Neural cell (in vitro differentiated cells): ENCODE data around the gene PCIF1. TPM values are rescaled to one million over a fixed set of nuclear protein-coding genes. Genes with fewer than 3 reads are reported as not detected.
A peak's percentile ranks its signal among the peaks of the same experiment; 100 is the strongest.

Experiments
- H2AFZ ChIP-seq: fragments of 200-600, 300-800 bp; sonication (generic), shearing (Covaris generic); 2 replicates; pipeline ENCODE4 v1.6.0; 2014; ENCODE audit warnings: low read depth, mild to moderate bottlenecking, antibody characterized with exemption, low read length, moderate library complexity
- H3F3A ChIP-seq: fragments of 200-600 bp; shearing (Covaris generic); 2 replicates; pipeline ENCODE4 v1.6.1; 2016; ENCODE audit warnings: mild to moderate bottlenecking, moderate library complexity, mixed read lengths, antibody characterized with exemption, low read length; ENCODE audit not compliant: insufficient read depth, poor library complexity, severe bottlenecking
- H3K27ac ChIP-seq: fragments of 200-600, 300-800 bp; sonication (generic), shearing (Covaris generic); 2 replicates; pipeline ENCODE4 v1.5.1; 2014; ENCODE audit warnings: mild to moderate bottlenecking, low read length, moderate library complexity
- H3K27me3 ChIP-seq: fragments of 300-800, 200-600 bp; sonication (generic), shearing (Covaris generic); 2 replicates; pipeline ENCODE4 v1.6.0; 2014; ENCODE audit warnings: mild to moderate bottlenecking, low read depth, low read length, moderate library complexity; ENCODE audit not compliant: insufficient read depth
- H3K36me3 ChIP-seq: fragments of 300-800, 200-600 bp; sonication (generic), shearing (Covaris generic); 2 replicates; pipeline ENCODE4 v1.5.1; 2014; ENCODE audit warnings: mild to moderate bottlenecking, antibody characterized with exemption, low read length, moderate library complexity; ENCODE audit not compliant: insufficient read depth
- H3K4me2 ChIP-seq: fragments of 300-800, 200-600 bp; sonication (generic), shearing (Covaris generic); 2 replicates; pipeline ENCODE4 v1.6.0; 2014; ENCODE audit warnings: mild to moderate bottlenecking, low read length
- H3K4me3 ChIP-seq: fragments of 300-800, 200-600 bp; sonication (generic), shearing (Covaris generic); 2 replicates; pipeline ENCODE4 v1.5.1; 2014; ENCODE audit warnings: mild to moderate bottlenecking, low read length, moderate library complexity
- H3K79me2 ChIP-seq: fragments of 200-600 bp; shearing (Covaris generic); replicated peaks from 2 replicates; pipeline ENCODE4 v1.6.0; 2014; ENCODE audit warnings: mild to moderate bottlenecking, low read length, moderate library complexity; ENCODE audit not compliant: insufficient read depth
- H3K9ac ChIP-seq: fragments of 300-800, 200-600 bp; sonication (generic), shearing (Covaris generic); 2 replicates; pipeline ENCODE4 v1.6.1; 2016; ENCODE audit warnings: mild to moderate bottlenecking, low read length, mixed read lengths
- H3K9me2 ChIP-seq: fragments of 200-600 bp; shearing (Covaris generic); 2 replicates; pipeline ENCODE4 v1.6.1; 2016; ENCODE audit warnings: mild to moderate bottlenecking, low read length, mixed read lengths; ENCODE audit not compliant: insufficient read depth
- H3K9me3 ChIP-seq: fragments of 200-600, 300-800 bp; sonication (generic), shearing (Covaris generic); 2 replicates; pipeline ENCODE4 v1.6.1; 2016; ENCODE audit warnings: mild to moderate bottlenecking, mixed run types, low read length, moderate library complexity, mixed read lengths
- H4K20me1 ChIP-seq: fragments of 200-600 bp; shearing (Covaris generic); 2 replicates; pipeline ENCODE4 v1.6.1; 2016; ENCODE audit warnings: mild to moderate bottlenecking, mixed run types; ENCODE audit not compliant: insufficient read depth
- EP300 ChIP-seq: fragments of 450-650 bp; conservative IDR thresholded peaks from 2 replicates; pipeline ENCODE4 v1.6.1; 2014; ENCODE audit warnings: antibody characterized with exemption, mild to moderate bottlenecking, moderate library complexity; ENCODE audit not compliant: poor library complexity, severe bottlenecking
- EZH2 ChIP-seq: fragments of 200-600, 300-800 bp; shearing (Covaris generic), sonication (generic); IDR thresholded peaks from 2 replicates; pipeline ENCODE4 v1.6.1; 2014; ENCODE audit warnings: antibody characterized with exemption, low read length, borderline replicate concordance, mild to moderate bottlenecking; ENCODE audit not compliant: insufficient read depth, poor library complexity, severe bottlenecking
- MXI1 ChIP-seq: fragments of 450-650 bp; conservative IDR thresholded peaks from 2 replicates; pipeline ENCODE4 v1.6.1; 2014; ENCODE audit warnings: antibody characterized with exemption, mild to moderate bottlenecking; ENCODE audit not compliant: poor library complexity, severe bottlenecking
- POLR2AphosphoS5 ChIP-seq: IDR thresholded peaks from 2 replicates; pipeline ENCODE4 v1.6.1; 2012
- RAD21 ChIP-seq: fragments of 450-650 bp; conservative IDR thresholded peaks from 2 replicates; pipeline ENCODE4 v1.6.1; 2014; ENCODE audit warnings: antibody characterized with exemption, mild to moderate bottlenecking, moderate library complexity
- SMC3 ChIP-seq: fragments of 450-650 bp; conservative IDR thresholded peaks from 2 replicates; pipeline ENCODE4 v1.6.1; 2014; ENCODE audit warnings: antibody characterized with exemption, mild to moderate bottlenecking, moderate library complexity; ENCODE audit not compliant: poor library complexity
- TAF1 ChIP-seq: IDR thresholded peaks from 2 replicates; pipeline ENCODE4 v1.6.1; 2012; ENCODE audit warnings: low read depth
- polyA plus RNA-seq: library from polyadenylated mRNA; depleted of rRNA; stranded (reverse); fragments of >200 nt; gene quantifications from 2 replicates; pipeline ENCODE4 v1.2.3, GENCODE V29; 2014
- TF ChIP-seq, protein P1 (sequence below): fragments of 450-650 bp; IDR thresholded peaks from 2 replicates; pipeline ENCODE4 v1.5.1; 2014; ENCODE audit warnings: antibody characterized with exemption, mild to moderate bottlenecking, moderate library complexity; ENCODE audit not compliant: poor library complexity, severe bottlenecking
- TF ChIP-seq, protein P2 (sequence below): IDR thresholded peaks from 2 replicates; pipeline ENCODE4 v1.6.1; 2012; ENCODE audit warnings: borderline replicate concordance

The PCIF1 gene
- polyA plus RNA-seq, 1 donor from 2014 or later: 28.3 TPM

DNA sequence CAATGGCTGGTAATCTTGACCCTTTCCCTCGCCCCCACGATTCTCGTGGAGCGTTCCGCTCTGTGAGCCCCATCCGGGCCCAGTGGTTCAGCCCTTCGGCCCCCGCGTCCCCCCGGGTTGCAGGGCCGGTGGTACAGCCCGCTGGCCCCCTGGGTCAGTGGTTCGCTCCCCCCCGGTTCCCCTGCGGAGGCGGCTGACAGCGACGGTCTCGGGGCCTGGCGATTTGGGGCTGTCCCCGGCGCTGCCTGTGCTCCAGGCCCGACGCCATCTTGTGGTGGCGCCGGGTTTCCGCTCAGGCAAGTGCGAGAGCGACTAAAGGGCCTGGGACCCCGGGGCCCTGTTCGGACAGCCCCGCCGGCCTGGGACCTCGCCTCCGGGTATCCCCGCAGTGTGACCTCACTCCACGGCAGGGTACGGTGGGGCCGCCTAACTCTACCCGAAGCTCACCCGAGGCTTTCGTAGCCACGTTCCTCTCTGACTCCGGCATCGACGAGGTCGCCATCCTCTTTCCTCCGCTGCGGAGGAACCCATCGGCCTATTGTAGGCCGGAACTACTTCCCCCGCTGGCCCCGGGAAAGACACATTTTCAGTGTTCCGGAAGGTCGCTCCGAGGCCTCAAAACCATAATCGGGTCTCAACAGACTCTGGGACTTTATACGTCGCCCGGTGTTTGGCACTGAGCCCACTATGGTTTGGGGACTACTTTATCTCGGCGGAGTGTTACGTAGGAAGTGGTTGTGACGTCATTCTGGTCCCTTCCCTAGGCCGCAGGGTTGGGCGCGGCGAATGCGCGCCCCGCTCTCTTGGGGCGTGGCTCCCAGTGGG is 37.4 kb downstream of the PCIF1 start, which contains the start of gene ZNF335:
TSS of gene ZNF335 (minus strand) at position 529 of the 825 bp plus-strand sequence. CDS start 793 bp downstream, outside the sequence.
- no peaks in the 10 kb centered on the region for H3K9me2 ChIP-seq
- peak within 1 kb of the TSS; percentile 97 for H2AFZ ChIP-seq
- H3F3A ChIP-seq: no peaks in the 10 kb centered on the region
- H3K4me3 ChIP-seq: peak within 1 kb of the TSS; percentile 97
- TF ChIP-seq MXI1 (peak; percentile 57), RAD21 (peak; percentile 54), EP300 (peak; percentile 76), SMC3 (peak; percentile 70), EZH2 (peak; percentile 53), POLR2AphosphoS5 (peak; percentile 96), TAF1 (peak; percentile 98)
- TF ChIP-seq, protein P1, sequence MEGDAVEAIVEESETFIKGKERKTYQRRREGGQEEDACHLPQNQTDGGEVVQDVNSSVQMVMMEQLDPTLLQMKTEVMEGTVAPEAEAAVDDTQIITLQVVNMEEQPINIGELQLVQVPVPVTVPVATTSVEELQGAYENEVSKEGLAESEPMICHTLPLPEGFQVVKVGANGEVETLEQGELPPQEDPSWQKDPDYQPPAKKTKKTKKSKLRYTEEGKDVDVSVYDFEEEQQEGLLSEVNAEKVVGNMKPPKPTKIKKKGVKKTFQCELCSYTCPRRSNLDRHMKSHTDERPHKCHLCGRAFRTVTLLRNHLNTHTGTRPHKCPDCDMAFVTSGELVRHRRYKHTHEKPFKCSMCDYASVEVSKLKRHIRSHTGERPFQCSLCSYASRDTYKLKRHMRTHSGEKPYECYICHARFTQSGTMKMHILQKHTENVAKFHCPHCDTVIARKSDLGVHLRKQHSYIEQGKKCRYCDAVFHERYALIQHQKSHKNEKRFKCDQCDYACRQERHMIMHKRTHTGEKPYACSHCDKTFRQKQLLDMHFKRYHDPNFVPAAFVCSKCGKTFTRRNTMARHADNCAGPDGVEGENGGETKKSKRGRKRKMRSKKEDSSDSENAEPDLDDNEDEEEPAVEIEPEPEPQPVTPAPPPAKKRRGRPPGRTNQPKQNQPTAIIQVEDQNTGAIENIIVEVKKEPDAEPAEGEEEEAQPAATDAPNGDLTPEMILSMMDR: peak; percentile 61
- TF ChIP-seq, protein P2, sequence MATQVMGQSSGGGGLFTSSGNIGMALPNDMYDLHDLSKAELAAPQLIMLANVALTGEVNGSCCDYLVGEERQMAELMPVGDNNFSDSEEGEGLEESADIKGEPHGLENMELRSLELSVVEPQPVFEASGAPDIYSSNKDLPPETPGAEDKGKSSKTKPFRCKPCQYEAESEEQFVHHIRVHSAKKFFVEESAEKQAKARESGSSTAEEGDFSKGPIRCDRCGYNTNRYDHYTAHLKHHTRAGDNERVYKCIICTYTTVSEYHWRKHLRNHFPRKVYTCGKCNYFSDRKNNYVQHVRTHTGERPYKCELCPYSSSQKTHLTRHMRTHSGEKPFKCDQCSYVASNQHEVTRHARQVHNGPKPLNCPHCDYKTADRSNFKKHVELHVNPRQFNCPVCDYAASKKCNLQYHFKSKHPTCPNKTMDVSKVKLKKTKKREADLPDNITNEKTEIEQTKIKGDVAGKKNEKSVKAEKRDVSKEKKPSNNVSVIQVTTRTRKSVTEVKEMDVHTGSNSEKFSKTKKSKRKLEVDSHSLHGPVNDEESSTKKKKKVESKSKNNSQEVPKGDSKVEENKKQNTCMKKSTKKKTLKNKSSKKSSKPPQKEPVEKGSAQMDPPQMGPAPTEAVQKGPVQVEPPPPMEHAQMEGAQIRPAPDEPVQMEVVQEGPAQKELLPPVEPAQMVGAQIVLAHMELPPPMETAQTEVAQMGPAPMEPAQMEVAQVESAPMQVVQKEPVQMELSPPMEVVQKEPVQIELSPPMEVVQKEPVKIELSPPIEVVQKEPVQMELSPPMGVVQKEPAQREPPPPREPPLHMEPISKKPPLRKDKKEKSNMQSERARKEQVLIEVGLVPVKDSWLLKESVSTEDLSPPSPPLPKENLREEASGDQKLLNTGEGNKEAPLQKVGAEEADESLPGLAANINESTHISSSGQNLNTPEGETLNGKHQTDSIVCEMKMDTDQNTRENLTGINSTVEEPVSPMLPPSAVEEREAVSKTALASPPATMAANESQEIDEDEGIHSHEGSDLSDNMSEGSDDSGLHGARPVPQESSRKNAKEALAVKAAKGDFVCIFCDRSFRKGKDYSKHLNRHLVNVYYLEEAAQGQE: peak; percentile 97
- no peaks in the 10 kb centered on the region for H3K9me3 ChIP-seq
- H3K27me3 ChIP-seq: no peaks in the 10 kb centered on the region
- H4K20me1 ChIP-seq: no peaks in the 10 kb centered on the region
- H3K27ac ChIP-seq: peak within 1 kb of the TSS; percentile 100
- H3K79me2 ChIP-seq: no peaks in the 10 kb centered on the region
- peak within 1 kb of the TSS; percentile 66 for H3K4me2 ChIP-seq
- no peaks in the 10 kb centered on the region for H3K36me3 ChIP-seq
- peak within 1 kb of the TSS; percentile 99 for H3K9ac ChIP-seq

DNA sequence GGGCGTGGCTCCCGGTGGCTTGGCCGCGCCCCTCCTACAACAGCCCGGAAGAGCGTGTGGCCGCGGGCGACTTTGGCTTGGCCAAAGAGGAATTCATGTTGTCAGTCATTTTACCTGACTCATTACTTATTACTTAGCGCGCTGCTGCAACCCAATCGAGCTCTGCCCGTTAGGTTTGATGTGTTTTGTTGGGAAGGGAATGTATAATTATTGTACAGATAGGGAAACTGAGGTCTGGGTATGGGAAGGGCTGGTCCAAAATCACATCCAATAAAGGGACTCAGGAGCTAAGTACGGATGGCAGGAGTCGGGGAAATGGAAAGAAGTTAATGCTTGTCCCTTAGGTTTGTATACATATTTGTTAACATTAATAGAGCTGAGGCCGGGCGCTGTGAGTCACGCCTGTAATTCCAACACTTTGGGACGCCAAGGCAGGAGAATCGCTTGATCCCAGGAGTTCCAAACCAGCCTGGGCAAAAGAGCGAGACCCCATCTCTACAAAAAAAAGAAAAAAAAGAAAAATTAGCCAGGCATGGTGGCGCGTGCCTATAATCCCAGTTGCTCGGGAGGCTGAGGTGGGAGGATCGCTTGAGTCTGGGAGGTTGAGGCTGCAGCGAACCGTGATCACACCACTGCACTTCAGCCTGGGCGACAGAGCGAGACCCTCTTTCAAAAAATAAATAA is 38.2 kb downstream of the PCIF1 start:
- Histone ChIP-seq H3K79me2 (no peaks in the 10 kb centered on the region), H4K20me1 (no peaks in the 10 kb centered on the region), H3K27me3 (no peaks in the 10 kb centered on the region), H3K4me3 (peak overlapping the region; percentile 97), H3K9me2 (no peaks in the 10 kb centered on the region), H3K9ac (peak overlapping the region; percentile 99), H2AFZ (peak overlapping the region; percentile 97), H3K27ac (peak overlapping the region; percentile 100), H3K36me3 (no peaks in the 10 kb centered on the region), H3F3A (no peaks in the 10 kb centered on the region), H3K4me2 (peak overlapping the region; percentile 66), H3K9me3 (no peaks in the 10 kb centered on the region)
- no peak for TF ChIP-seq EP300
- TF ChIP-seq, protein P2: no peak
- TF ChIP-seq POLR2AphosphoS5: no peak
- TF ChIP-seq, protein P1: no peak
- TF ChIP-seq MXI1: no peak
- TF ChIP-seq RAD21: no peak
- no peak for TF ChIP-seq TAF1
- no peak for TF ChIP-seq SMC3
- TF ChIP-seq EZH2: no peak
